NCI-H510A treated with DMSO at 0.1 percent for 48 hours (cell line): ENCODE data around the gene ATP2A2.
"Not testable (repeated sequence)": the region's sequence is repeated elsewhere in the genome, so short reads cannot be mapped to it uniquely, and the experiment has no call there.

Experiments
- DNase-seq: peaks from one replicate; lab custom pipeline; 2025; lab: John Stamatoyannopoulos, UW

The ATP2A2 gene

DNA sequence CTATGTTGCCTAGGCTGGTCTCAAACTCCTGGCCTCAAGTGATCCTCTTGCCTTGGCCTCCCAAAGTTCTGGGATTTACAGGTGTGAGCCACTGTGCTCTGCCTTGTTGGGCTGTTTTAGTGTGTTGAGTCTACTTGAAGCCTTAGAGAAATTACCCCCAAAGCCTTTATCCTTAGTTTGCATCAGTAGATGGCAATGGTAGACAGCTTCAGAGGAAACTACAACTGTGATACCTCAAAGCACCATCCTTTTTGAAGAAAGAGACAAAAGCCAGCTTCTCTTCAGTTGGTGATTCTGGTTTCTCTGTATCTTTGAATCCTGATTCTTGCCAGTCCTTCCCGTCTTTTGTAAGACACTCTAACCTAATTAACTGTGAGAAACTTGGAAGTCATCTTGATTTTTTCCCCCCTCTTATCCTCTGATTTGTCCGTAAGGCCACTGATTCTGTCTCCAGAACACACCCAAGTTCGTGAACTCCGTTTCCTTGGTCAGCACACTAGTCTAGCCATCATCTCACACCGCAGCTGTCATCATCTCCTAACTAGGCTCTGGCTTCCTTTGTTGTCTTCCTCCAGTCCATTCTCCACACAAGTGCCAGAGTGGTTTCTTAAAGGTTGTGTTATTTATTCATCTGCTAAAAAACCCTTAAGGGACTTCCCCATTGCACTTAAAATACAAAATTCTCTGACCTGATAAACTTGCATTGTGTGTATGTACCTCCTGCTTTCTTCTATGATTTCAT, 20.2 kb downstream of the ATP2A2 start:
- no peak for DNase-seq

DNA sequence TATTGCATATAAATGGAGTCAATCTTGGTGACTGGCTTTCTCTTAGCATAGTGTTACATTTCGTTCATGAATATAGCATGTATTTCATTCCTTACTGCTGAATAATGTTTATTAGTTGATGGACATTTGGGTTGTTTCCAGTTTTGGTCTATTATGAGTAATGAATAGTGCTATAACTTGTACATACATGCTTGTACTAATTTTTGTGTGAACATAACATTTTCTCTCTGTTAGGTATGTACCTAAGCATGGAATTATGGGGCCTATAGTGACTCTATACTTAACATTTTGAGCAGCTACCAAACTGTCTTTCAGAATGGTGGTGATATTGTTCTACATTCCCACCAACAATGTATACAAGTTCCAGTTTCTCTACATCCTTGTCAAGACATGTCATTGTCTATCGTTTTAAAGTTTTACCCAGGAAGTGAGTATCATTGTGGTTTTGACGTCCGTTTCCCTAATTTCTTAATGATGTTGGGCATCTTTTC, 23.1 kb downstream of the ATP2A2 start:
- no peak for DNase-seq

DNA sequence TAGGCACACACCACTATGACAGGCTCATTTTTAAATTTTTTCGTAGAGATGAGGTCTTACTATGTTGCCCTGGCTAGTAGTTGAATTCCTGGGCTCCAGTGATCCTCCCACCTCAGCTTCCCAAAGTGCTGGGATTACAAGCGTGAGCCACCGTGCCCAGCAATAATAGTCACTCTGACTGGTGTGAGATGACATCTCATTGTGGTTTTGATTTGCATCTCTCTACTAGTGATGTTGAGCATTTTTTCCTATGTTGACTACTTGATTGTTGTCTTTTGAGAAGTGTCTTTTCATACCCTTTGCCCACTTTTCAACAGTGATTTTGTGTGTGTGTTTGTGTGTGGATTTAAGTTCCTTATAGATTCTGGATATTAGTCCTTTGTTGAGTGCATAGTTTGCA, 26.3 kb downstream of the ATP2A2 start:
- no peak for DNase-seq

DNA sequence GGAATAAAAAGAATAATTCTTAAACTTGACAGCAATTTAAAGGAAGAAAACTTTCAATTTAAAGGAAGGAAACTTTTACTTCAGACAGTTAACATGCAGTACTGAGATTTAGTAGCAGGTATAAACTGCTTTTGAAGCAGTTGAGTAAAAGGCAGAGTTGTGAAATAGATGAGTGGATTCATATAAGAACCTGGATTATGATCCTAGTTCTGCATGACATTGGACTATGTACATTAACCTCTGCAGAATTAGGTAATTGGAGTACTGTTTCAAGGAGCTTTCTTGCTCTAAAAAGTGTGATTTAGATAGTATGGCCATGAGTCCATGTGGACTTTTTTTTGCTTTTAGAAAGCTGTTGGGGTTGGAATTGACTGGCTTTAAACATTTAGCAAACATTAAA, 29.7 kb downstream of the ATP2A2 start:
- DNase-seq, result no peak

DNA sequence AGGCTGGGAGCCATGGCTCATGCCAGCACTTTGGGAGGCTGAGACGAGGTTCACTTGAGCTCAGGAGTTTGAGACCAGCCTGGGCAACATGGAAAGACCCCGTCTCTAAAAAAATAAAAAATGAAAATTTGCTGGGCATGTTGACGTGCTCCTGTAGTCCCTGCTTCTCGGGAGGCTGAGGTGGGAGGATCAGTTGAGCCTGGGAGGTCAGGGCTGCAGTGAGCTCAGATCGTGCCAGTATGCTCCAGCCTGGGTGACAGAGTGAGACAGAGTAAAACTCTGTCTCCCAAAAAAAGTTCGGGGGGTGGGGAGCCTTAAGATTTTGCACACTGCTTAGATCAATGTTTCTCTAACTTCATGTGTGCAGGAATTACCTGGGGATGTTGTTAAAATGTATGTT, 30.9 kb downstream of the ATP2A2 start:
- no peak for DNase-seq

DNA sequence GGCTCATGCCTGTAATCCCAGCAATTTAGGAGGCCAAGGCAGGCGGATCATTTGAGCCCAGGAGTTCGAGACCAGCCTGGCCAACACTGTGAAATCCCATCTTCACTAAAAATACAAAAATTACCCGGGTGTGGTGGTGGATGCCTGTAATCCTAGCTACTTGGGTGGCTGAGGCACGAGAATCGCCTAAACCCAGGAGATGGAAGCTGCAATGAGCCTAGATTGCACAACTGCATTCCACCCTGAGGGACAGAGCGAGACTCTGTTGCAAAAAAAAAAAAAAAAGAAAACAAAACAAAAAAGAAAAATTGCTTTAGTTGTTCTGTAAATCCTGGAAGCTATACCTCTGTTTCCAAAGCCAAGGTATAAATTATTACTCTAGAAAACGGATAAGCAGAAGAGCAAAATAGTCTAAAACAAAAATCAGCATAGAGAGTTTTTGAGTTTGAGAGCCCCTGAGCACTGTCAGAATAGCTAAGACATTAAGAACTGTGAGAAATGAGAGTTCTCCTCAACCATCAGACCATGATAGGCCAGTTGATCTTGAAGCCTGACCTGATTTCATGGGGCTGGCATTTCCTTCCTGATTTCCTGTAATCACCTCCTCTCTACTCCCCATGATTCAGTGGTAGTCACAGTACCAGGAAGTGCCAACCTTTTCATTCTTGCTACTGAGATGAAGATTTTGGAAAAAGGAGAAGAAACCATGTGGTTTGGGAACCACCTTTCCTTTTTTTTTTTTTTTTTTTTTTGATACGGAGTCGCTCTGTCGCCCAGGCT, 31.7 kb downstream of the ATP2A2 start:
- DNase-seq, result no peak

DNA sequence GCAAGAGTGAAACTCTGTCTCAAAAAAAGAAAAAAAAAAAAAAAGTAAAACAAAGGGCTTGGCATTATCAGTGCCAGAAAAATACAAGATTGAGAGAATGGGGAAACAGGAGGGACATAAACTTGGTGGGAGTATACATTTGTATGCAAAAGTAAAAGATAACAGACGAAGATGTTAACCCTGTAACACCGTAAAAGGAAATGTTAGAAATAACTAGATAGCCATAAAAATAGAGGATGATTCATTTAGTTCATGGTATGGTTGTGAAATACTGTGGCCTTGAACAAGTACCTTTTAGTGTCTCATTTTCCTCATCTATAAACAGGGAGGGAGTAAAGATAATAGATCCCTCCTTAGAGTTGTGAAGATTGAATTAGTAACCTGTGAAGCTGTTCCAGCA, 33.3 kb downstream of the ATP2A2 start:
- no peak for DNase-seq

DNA sequence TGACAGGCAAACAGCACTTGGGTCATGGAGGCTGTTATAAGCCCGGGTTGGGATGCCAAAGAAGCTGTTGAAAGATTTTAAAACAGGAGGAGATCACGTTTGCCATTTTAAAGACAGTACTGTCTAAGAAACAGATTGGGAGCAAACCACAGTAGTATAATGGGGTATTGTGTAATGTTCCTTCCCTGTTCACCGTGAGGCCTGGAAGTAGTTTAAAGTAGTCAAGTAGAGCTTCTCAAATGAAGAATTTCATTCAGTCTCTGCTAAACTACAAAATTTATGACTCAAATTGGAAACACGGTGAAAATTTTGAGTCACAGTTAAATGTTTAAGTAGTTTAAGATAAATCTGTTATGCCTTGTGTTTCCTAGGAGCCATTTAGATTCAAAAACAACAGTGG, 35.8 kb downstream of the ATP2A2 start:
- DNase-seq, result no peak

DNA sequence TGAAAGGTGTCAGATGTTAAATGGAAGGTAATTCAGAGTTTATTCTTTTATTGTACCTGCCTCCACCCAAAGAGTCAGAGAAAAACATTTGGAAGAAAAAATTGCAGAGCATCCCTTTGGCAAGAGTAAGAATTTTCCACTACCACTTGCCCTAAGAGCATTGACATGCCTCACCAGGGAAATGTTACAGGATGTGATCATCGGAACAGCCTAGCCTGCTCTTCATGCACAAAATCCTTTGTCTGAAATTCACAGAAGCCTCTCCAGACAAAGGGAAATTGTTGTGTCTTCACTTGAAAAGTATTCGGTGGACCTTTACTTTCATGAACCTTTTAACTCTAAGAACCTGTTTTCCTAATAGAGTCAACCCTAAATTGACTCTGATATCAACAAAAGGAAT, 36.9 kb downstream of the ATP2A2 start:
- DNase-seq, result no peak

DNA sequence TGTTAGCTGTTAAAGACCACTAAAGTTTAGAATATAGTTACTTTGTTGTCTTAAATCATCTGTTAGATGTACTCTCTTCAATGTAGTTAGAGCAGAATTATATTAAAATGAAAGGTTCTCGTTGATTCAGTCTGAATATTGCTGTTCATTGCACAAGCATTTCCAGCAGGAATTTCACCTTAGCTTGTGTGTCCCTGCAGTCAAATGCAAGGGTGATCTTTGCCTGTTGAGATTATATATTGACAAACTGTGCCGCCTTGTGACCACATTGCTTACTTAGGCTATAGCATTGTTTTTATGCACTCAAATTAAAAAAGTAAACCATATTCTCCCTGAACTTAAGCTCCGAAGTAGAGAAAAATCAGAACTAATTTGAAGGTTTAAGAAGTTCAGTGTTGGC, 39.5 kb downstream of the ATP2A2 start:
- DNase-seq, result no peak

DNA sequence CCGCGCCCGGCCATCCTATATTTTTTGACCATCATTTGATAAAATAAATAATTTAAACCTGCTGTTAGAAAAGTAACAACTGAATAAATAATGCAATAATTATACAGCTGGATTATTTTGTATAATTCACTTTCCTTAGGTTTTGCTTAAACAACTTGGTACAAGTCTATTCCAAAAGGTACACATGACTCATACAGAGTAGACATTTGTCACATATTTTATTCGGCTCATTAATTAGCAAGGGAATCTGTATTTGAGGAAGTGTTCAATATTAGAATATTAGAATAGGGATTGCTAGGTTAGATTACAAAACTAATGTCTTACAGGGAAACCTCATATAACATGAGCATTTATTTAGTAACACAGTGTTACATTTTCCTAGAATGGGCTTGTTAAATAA, 48.7 kb downstream of the ATP2A2 start:
- DNase-seq, result no peak

DNA sequence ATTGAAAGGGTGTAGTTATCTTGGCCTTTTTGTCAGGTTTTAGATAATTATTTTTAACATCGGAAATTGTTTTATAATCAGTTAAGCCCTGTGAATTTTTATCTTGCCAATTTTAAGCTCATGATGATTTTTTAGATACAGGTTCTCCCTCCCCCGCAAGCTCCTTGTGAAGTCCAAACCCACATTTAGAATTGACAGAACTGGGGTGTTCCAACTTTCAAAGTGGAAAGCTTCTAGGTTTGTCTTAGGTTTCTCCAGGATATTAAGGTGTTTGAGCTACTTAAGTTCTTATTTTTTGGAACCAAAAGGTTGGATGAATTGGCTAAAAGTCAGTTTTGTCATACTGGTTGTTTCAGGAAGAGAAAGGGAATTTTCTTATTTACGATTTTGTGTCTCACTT, 49.1 kb downstream of the ATP2A2 start:
- DNase-seq, result no peak

DNA sequence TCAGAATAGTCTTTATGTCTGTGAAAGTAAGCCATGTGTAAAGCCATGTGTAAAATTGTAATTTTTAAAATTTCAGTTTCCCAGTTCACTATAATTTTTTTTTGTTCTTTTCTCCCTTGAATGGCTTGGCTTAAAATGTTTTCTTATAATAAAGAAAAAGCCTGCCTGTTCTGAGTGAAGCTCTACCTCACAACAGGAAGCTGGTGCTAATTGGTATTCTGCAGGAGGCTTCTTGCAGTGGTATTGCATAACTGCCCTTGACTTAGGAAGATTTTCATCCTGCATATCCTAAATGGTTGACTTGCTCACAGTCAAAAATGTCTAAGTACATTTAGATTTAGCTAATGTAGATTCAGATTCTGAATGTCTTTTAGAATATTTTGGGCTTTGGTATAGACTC, 49.5 kb downstream of the ATP2A2 start:
- no peak for DNase-seq

DNA sequence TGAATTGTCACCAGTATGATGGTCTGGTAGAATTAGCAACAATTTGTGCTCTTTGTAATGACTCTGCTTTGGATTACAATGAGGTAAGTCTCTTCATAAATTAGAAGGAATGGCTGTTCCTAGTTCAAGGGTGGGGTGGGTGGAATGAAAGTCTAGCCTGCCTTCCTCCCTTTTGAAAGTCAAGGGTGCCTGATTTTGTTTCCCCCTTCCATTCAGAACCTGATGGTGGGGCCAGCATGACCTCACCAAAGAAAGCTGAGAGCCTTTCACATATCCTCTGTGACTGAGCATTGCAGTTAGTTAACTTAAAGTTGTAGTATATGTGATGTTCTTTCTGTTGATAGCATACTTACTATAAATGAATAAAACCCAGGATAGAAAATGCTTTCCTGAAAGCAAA, 52.2 kb downstream of the ATP2A2 start:
- DNase-seq, result no peak

DNA sequence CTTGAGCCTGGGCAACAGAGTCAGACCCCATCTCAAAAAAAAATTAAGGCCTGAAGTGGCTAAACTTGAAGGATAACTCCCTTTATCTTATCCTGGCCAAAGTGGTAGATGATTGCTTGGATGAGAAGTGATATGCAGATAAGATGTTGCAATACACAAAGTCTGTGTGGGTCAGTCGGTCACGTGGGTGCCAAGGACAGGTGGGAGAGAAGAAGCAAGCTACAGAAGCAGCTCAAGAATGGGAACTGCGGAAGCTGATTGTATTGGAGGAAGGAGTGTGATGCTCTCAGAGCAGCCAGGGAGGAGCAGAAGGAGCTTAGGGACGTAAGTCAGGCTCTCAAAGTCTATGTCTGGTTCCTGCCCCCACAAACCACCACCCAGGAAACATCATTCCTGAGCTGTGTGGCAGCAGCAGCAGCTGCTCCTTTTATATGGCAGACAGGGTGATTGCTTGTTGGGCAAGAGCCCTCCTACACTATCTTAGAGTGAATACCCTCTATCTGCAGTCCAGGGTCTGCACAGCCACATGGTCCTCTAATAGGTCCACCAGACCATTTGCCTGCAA, 54.5 kb downstream of the ATP2A2 start:
- DNase-seq, result no peak

DNA sequence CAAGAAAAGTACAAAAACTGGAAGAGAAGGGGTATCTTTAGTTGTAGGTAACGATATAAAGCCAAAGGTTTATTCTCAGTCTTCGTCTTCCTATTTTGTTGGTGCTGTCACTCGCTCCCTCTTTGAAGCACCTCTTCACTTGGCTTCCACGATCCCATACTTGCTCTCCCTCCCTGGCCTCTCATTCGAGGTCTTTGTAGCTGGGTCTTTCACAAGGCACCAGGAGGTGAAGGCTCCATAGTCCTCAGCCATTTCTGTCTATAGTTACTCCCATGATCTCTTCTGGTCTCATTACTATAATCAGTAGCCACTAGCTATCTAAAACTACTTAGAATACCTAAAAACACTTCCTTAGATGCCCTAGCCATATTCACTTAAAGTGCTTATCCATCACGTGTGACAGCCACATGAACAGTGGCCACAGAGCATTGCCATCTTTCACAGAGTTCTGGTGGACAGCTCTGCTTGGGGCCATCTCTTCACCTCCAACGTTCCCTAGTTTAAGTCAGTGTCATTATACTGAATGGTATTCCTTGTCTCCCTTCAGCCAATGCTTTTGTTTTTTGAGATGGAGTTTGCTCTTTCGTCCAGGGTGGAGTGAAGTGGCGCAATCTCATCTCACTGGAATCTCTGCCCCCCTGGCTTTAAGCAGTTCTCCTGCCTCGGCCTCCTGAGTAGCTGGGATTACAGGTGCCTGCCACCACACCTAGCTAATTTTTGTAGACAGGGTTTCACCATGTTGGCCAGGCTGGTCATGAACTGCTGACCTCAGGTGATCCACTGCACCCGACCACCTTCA, 57.1 kb downstream of the ATP2A2 start:
- no peak for DNase-seq

DNA sequence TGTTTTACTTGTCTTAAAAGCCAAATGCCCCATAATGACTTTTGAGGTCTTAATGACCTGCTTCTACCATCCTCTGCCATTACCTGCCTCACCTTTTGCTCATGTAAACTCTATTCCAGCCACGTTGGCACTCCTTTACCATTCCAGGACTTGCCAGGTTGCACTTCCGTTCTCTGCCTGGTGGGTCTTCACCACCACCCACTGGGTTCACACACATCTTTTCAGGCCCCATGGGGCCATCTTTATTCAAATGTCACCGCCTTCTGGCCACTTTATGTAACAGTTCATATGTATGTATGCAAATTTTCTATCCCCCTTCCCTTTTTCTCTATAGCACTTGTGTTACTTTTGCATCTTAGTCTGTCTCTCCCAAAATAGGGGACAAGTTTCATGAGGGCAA, 57.7 kb downstream of the ATP2A2 start:
- DNase-seq, result no peak

DNA sequence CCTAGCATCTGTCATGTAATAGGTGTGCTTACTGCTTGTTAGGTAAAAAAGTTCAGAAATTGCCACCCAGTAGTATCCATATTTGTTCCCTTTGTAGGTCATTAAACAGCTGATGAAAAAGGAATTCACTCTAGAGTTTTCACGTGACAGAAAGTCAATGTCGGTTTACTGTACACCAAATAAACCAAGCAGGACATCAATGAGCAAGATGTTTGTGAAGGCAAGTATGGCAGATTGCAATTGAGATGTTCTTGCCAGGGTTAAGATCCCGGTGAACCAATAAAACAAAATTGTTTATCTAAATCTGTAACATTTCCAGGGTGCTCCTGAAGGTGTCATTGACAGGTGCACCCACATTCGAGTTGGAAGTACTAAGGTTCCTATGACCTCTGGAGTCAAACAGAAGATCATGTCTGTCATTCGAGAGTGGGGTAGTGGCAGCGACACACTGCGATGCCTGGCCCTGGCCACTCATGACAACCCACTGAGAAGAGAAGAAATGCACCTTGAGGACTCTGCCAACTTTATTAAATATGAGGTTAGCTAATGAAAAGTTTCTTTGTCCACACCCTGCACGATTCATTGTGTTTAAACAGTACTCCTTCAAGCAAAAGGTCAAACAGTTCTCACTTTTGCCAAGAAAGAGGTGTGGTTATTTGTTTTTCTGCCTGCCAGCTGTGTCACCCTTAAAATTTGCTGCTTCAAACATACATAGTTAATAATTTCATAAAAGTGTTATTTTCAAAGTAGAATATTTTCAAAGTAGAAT, 58.3 kb downstream of the ATP2A2 start:
- no peak for DNase-seq

DNA sequence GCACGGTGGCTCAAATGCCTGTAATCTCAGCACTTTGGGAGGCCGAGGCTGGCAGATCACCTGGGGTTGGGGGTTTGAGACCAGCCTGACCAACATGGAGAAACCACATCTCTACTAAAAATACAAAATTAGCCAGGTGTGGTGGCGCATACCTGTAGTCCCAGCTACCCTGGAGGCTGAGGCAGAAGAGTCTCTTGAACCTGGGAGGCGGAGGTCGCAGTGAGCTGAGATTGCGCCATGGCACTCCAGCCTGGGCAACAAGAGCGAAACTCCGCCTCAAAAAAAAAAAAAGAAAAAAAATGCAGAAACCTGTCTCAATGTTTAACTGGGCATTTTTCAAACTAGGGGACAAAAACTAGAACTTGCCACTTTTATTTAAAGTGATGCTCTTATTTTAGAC, 59.2 kb downstream of the ATP2A2 start:
- not testable (repeated sequence) for DNase-seq

DNA sequence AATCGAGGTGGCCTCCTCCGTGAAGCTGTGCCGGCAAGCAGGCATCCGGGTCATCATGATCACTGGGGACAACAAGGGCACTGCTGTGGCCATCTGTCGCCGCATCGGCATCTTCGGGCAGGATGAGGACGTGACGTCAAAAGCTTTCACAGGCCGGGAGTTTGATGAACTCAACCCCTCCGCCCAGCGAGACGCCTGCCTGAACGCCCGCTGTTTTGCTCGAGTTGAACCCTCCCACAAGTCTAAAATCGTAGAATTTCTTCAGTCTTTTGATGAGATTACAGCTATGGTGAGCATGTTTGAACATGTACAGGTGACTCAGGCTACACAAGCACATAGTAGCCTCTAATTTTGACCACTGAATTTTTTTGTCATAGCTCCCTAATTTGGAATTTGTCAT, 59.7 kb downstream of the ATP2A2 start:
- no peak for DNase-seq

DNA sequence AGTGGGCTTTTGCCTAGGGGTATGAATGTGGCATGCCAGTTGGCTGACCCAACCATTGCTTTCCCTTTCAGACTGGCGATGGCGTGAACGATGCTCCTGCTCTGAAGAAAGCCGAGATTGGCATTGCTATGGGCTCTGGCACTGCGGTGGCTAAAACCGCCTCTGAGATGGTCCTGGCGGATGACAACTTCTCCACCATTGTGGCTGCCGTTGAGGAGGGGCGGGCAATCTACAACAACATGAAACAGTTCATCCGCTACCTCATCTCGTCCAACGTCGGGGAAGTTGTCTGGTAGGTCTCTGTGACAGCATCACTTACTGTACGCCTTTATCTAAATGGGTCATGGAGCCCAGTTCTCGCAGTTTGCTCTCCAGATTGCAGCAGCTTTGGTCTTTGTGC, 61.1 kb downstream of the ATP2A2 start:
- DNase-seq, result no peak

DNA sequence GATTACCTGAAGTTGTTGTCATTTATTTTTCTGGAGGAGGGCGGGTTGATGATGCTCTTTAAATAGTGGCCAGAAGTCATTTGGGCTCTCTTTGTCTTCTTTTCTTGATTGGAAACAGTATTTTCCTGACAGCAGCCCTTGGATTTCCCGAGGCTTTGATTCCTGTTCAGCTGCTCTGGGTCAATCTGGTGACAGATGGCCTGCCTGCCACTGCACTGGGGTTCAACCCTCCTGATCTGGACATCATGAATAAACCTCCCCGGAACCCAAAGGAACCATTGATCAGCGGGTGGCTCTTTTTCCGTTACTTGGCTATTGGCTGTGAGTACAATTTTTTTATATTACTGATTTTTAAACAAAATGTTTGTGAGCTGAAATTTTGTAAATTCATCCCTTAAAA, 62.1 kb downstream of the ATP2A2 start:
- DNase-seq, result no peak
